ENCODE measurements around the gene RYR3.

GRCh38 chr15:33539825-33540573 is 229.2 kb downstream of the RYR3 start:
- TF ChIP-seq POLR2A (IDR thresholded peaks at IDR 0.05; ENCODE audit: insufficient read depth in 1 of 2, low read depth in 2 of 2, low read length in 2 of 2), result no peak
- TF ChIP-seq ESRRA (CRISPR knock-in tag; IDR thresholded peaks at IDR 0.05; ENCODE audit: low read depth), result no peak
- TF ChIP-seq, protein P1, sequence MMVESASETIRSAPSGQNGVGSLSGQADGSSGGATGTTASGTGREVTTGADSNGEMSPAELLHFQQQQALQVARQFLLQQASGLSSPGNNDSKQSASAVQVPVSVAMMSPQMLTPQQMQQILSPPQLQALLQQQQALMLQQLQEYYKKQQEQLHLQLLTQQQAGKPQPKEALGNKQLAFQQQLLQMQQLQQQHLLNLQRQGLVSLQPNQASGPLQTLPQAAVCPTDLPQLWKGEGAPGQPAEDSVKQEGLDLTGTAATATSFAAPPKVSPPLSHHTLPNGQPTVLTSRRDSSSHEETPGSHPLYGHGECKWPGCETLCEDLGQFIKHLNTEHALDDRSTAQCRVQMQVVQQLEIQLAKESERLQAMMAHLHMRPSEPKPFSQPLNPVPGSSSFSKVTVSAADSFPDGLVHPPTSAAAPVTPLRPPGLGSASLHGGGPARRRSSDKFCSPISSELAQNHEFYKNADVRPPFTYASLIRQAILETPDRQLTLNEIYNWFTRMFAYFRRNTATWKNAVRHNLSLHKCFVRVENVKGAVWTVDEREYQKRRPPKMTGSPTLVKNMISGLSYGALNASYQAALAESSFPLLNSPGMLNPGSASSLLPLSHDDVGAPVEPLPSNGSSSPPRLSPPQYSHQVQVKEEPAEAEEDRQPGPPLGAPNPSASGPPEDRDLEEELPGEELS (CRISPR knock-in tag; IDR thresholded peaks at IDR 0.05), result no peak
- no peak for TF ChIP-seq ETV5 (CRISPR knock-in tag; IDR thresholded peaks at IDR 0.05; ENCODE audit: borderline replicate concordance)
- TF ChIP-seq POLR2AphosphoS5 (IDR thresholded peaks at IDR 0.05; ENCODE audit: low read depth, low read length), result no peak
- no peak for TF ChIP-seq RAD21 (CRISPR knock-in tag; IDR thresholded peaks at IDR 0.05)
- TF ChIP-seq CTCF (CRISPR knock-in tag; IDR thresholded peaks at IDR 0.05), result no peak
- TF ChIP-seq ZFP1 (CRISPR knock-in tag; IDR thresholded peaks at IDR 0.05), result no peak
- no peak for TF ChIP-seq ZNF850 (CRISPR knock-in tag; conservative IDR thresholded peaks at IDR 0.05)

Data from HepG2 (cell line).